Hematopoietic multipotent progenitor cell treated with erythropoietin and hydrocortisone succinate and interleukin-3 and kit ligand, for 15 days (in vitro differentiated cells): ENCODE data around the gene PITPNM3.
"Not testable (repeated sequence)": the region's sequence is repeated elsewhere in the genome, so short reads cannot be mapped to it uniquely, and the experiment has no call there.

Experiments used
- DNase-seq: peaks from one replicate; pipeline ENCODE4 v3.0.0-alpha.2; 2015; ENCODE audit warnings: low spot score

The PITPNM3 gene

DNA sequence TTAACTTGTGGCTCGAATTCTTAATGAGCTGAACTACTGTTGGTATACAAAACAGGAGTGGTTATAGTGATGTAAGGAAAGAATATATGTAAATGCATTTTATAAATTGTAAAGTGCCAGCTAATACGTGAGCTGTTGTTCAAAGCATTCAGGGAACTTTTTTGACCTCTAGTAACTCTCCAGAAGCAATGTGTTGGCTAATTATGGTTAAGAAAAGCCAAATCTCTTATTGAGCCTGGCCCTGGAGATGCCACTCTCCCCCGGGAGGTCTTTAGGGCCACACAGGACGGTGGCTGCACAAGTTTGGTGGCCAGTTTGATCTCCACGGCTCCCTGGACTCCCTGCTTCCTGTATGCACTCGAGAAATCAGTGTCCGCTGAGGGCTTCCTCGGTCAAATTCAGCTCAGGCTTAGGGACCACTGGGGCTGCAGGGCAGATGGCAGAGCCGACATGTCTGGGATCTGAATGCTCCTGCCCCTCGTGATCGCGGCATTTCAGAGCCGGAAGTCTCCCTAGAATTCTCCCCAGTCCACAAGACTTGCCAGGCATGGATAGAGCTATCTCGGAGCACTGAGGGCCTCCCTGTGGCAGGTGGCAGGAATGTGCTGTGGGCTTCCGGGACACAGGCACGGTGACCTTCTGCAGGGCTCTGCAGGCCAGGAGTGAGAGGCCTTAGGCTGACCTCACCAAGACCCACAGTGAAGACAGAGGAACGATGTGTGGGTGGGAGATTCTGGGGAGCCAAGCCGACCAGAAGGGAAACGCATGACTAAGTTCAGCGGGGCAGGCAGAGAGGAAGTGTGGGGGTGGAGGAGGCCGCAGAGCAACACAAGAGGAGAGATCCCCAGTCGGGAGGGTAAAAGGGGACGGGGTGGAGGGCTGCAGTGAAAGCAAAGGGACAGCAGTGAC, 18.6 kb upstream of the PITPNM3 start:
- no peak for DNase-seq

DNA sequence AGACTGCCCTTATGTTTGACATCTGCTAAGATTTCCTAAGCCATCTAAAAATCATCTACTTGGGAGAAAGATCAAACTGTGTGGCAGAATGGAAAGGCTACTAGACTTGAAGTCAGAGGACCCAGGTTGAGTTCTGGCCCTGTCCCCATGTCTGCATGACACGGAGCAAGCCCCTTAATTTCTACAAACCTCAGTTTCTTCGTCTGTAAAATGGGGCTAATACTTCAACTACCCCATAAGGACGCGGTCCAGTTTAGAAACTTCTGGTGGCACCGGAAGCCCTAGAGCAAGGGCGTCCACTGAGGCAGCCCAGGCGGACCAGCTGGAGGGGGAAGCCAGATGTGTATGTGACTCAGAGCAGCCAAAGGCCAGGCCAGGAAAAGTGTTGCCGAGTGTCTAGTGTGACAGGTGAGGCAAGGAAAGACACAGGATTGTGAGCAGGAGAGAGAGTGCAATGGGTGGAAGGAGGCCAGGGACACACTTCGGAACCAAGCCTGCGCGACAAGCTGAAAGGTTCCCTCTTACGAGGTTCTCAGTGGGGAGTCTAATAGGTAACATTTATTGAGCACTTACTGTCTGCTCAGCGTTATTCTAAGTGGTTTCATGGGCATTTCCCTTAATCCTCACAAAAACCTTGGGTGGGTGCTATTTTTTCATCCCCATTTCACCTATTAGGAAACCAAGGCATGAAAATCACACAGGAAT, 17.8 kb upstream of the PITPNM3 start:
- DNase-seq = no peak

DNA sequence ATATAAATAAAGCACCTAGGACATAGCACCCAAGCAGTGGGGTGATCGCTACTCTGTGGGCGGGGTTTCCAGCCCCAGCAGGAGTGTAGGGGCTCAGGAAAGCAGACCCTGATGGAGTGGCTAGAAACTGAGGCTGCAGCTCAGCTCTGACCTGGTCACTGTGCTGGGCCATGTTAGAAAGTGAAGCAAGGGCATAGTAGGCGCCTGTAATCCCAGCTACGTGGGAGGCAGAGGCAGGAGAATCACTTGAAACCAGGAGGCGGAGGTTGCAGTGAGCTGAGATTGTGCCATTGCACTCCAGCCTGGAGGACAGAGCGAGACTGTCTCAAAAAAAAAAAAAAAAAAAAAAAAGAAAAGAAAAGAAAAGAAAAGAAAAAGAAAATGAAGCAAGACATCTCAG, 17.1 kb upstream of the PITPNM3 start:
- not testable (repeated sequence) for DNase-seq

DNA sequence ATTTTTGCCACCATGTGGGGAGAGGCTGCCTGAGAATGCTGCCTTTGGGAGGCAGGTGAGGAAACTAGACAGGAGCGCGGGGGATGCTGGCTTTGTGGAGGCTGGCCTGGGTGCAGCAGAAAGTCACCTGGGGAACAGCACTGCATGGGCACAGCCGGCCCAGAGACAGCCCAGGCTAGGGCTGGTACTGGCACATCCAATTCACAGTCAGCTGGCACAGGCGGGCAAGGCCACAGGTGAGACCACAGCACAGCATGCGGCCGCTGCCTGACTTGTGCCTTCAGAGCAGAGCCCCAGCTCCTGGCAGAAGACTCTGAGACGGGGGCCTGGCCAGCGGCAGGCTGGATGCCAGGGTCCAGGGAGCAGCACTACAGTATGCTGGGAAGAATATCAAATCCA, 16.6 kb upstream of the PITPNM3 start:
- DNase-seq = no peak

- no peak for DNase-seq
Observed at GRCh38 chr17:6571452-6571781, 15.1 kb upstream of the PITPNM3 start.

DNA sequence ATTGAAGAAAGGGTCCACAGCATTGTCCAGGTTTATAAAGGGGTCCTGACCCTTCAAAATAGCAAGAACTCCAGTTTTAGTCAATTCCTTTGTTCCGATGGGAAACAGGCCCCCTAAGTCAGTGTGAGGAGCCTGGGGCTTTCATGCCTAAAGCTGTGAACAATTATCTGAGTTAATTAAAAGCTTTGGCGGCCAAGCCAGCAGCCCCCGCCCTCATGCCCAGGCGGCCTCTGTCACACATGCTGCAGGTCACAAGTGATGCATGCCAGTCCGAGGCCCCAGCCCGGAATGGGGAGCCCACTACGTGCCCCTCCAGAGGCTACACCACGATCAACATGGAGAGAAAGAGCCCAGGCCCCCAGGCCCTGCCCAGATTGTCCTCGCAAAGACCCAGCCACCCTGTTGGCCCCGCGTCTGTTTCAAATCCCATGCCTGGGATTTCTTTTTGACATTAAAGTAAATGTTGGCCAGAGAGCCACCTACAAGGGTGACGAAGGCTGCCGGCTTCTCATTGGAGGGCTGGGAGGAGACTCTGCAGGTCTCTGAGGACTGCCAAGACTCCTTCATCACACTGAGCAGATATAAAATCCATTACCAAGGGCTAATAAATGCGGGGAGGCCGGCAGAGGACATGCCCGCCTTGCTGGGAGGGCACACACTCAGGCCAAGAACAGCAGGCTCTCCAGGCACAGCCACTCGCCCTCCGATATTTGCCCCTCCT, 14.5 kb upstream of the PITPNM3 start:
- DNase-seq = no peak

GRCh38 chr17:6569370-6570285, 13.3 kb upstream of the PITPNM3 start:
- no peak for DNase-seq

- DNase-seq = no peak
Observed at GRCh38 chr17:6568184-6568758, 11.9 kb upstream of the PITPNM3 start.

DNA sequence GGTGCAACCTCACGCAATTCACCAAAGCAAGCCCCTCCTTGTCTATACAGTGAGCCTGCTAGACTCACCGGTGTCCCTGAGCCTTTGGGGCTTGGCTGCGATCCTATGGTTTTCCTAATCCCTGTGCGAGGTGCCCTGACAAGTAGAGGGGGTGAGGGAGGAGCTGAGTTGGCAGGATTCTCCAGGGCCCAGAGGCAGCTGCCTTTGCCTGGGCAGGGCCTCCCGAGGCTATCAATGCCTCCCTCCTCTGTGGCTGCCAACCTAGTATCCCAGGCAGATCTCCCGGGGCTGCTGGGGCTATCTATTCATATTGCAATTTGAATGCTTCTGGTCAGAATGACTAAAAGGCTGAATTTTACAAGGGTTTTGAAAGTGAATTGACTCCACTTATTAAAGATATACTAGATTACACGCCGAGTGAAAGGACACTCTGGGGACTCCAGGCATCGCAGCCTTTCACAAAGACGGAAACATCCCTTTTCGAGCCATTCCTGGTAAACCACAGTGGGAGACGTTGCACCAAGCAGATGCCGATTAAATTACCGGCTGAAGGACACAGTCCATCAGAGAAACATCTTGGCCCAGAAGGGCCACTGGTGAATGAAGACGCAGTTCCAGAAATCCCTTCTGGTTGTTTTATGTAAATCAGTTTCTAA, 11.3 kb upstream of the PITPNM3 start:
- no peak for DNase-seq

DNA sequence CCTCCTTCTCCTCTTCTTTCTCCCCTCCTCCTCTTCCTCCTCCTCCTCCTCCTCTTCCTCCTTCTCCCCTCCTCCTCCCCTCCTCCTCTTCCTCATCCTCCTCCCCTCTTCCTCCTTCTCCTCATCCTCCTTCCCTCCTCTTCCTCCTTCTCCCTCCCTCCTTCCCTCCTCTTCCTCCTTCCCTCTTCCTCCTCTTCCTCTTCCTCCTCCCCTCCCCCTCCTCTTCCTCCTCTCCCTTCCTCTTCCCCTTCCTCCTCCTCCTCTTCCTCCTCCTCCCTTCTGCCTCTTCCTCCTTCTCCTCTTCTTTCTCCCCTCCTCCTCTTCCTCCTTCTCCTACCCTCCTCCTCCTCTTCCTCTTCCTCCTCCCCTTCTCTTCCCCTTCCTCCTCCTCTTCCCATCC, 5.1 kb upstream of the PITPNM3 start:
- DNase-seq = no peak

- DNase-seq = no peak
Observed at GRCh38 chr17:6560496-6560895, 4.1 kb upstream of the PITPNM3 start.

DNA sequence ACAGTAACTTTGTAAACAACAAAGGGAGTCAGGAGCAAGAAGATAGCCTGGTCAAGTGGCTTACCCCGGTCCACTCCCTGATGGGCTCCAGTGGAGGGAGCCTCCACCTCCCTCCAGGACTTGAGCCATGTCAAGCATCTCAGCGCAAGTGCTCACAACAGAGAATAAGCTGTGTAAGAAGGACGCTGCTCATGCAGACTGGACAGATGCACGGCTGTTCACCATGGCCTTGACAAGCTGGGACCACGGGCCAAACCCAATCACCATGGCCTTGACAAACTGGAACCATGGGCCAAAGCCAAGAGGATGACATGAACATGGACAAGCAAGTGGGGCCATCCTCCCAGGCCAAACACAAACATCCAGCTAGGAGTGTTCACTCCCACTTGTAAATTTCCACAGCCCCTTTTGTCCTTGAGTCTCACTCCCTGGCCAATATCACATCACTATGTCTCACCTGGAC, 3.4 kb upstream of the PITPNM3 start:
- DNase-seq = no peak

GRCh38 chr17:6558932-6559752, 2.8 kb upstream of the PITPNM3 start:
- no peak for DNase-seq

DNA sequence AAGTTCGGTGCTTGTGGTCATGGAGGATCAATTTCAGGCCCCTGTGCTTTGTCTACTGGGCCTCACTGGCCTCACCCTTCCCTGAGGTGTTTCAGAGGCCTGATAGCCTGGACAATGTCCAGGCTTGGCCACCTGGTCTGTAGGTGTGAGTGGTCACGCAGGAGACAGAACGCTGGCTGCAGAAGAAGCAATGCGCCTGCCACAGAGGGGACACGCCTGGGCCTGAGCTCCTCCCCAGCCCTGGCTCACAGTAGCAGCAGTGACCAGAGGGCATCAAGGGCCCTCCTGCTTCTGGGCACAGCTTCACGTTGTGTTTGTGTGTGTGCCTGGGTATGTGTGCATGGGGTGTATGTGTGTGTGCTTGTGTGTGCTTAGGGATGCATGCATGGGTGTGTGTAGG, 1.9 kb upstream of the PITPNM3 start:
- no peak for DNase-seq

- DNase-seq = no peak
Observed at GRCh38 chr17:6557040-6557438, 684 bp upstream of the PITPNM3 start.

- DNase-seq = no peak
Observed at GRCh38 chr17:6555331-6556120, 829 bp downstream of the PITPNM3 start.

GRCh38 chr17:6554871-6555330, 1.5 kb downstream of the PITPNM3 start:
- DNase-seq = no peak

DNA sequence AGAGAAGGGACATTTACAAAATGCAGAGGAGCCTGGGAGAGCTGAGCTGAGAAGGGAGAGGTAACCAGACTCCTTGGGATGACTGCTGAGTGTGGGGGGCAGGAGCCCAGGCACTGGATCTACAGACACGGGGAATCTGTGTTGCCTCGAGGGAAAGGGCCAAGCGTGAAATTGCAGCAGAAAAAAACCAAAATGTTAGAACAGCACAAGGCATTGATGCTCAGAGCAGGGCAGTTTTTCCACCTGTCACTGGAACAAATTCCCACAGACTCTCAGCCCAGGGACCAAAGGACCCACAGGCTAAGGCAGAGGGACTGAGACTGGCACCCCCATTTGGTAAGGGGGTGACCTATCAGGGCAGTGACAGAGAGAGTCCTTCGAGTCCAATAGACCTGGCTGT, 2.0 kb downstream of the PITPNM3 start:
- no peak for DNase-seq
